ENCODE data around the gene GEN1. TPM values are rescaled to one million over a fixed set of nuclear protein-coding genes. Genes with fewer than 3 reads are reported as not detected.

GEN1 gene
- total and polyA plus RNA-seq, 12 donors = 1.5 to 20.4 (median 4.7) TPM

DNA sequence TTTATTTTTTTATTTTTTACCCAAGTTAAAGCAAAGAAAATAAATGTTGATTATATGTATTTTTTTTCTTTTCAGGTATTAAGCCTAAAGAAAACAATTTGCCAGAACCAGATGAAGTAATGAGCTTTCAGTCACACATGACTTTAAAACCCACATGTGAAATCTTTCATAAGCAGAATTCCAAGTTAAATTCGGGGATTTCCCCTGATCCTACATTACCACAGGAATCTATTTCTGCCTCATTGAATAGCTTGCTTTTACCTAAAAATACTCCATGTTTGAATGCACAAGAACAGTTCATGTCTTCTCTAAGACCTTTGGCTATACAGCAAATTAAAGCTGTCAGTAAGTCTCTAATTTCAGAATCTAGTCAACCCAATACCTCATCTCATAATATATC, 26.6 kb downstream of the GEN1 start:
- Histone ChIP-seq H3K27ac (no peak overlapping the region), H3K4me3 (no peak overlapping the region), H3K4me1 (replicated peaks in 1 of 2) (no peaks in the 10 kb centered on the region), H3K36me3 (replicated peaks in 1 of 2) (no peaks in the 10 kb centered on the region), H3K9me3 (replicated peaks in 1 of 3) (no peaks in the 10 kb centered on the region), H3K27me3 (no peaks in the 10 kb centered on the region)
- intact Hi-C loops (cut with DNase I) = no loop called here
- 92 to 100% (median 95%) methylated on average over 1 of the region's 1 CpG for WGBS, 4 donors
- DNase-seq = no peak
- no peak for TF ChIP-seq POLR2A (IDR thresholded peaks at IDR 0.05)
- TF ChIP-seq, protein P1, sequence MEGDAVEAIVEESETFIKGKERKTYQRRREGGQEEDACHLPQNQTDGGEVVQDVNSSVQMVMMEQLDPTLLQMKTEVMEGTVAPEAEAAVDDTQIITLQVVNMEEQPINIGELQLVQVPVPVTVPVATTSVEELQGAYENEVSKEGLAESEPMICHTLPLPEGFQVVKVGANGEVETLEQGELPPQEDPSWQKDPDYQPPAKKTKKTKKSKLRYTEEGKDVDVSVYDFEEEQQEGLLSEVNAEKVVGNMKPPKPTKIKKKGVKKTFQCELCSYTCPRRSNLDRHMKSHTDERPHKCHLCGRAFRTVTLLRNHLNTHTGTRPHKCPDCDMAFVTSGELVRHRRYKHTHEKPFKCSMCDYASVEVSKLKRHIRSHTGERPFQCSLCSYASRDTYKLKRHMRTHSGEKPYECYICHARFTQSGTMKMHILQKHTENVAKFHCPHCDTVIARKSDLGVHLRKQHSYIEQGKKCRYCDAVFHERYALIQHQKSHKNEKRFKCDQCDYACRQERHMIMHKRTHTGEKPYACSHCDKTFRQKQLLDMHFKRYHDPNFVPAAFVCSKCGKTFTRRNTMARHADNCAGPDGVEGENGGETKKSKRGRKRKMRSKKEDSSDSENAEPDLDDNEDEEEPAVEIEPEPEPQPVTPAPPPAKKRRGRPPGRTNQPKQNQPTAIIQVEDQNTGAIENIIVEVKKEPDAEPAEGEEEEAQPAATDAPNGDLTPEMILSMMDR (IDR thresholded peaks at IDR 0.05) = no peak

GRCh38 chr2:17781482-17781881, 27.5 kb downstream of the GEN1 start:
- no peaks in the 10 kb centered on the region for H3K27me3 ChIP-seq
- H3K36me3 ChIP-seq (replicated peaks in 1 of 2) = no peaks in the 10 kb centered on the region
- no peaks in the 10 kb centered on the region for H3K9me3 ChIP-seq (replicated peaks in 1 of 3)
- no peak overlapping the region for H3K27ac ChIP-seq
- no peaks in the 10 kb centered on the region for H3K4me1 ChIP-seq (replicated peaks in 1 of 2)
- 90 to 96% (median 94%) methylated on average over 1 of the region's 1 CpG for WGBS, 4 donors
- TF ChIP-seq, protein P1 (IDR thresholded peaks at IDR 0.05) = no peak
- TF ChIP-seq POLR2A (IDR thresholded peaks at IDR 0.05) = no peak
- no peak overlapping the region for H3K4me3 ChIP-seq
- no peak for DNase-seq
- intact Hi-C loops (cut with DNase I) = no loop called here

DNA sequence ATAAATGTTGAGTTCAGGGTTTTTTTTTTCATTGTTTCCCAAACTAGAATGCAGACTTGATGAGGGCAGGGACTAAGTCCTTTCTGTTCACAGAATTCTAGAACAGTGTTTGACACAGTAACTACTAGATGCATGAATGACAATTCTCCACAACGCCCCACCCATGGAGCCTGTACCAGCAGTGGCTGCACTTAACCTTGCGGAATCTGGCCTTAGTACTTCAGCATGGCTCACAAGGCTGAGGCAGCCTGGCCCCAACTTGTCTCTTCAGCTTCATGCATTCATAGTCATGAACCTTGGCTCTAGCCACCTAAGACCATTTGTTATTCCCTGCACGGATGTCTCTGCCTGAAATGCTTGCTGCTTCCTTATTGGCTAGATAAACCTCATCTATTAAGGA, 32.8 kb downstream of the GEN1 start:
- no peak for DNase-seq
- Histone ChIP-seq H3K9me3 (replicated peaks in 1 of 3) (no peaks in the 10 kb centered on the region), H3K27ac (no peak overlapping the region), H3K4me3 (no peak overlapping the region), H3K27me3 (no peaks in the 10 kb centered on the region), H3K4me1 (replicated peaks in 1 of 2) (no peaks in the 10 kb centered on the region), H3K36me3 (replicated peaks in 1 of 2) (no peaks in the 10 kb centered on the region)
- TF ChIP-seq, protein P1 (IDR thresholded peaks at IDR 0.05) = no peak
- no peak for TF ChIP-seq POLR2A (IDR thresholded peaks at IDR 0.05)
- 70 to 82% (median 76%) methylated on average over 3 of the region's 3 CpGs for WGBS, 4 donors
- intact Hi-C loops (cut with DNase I) = no loop called here

GRCh38 chr2:17788773-17789172, 34.8 kb downstream of the GEN1 start:
- H3K4me1 ChIP-seq (replicated peaks in 1 of 2) = no peaks in the 10 kb centered on the region
- no peaks in the 10 kb centered on the region for H3K36me3 ChIP-seq (replicated peaks in 1 of 2)
- no peaks in the 10 kb centered on the region for H3K27me3 ChIP-seq
- H3K4me3 ChIP-seq = no peak overlapping the region
- no peak for TF ChIP-seq POLR2A (IDR thresholded peaks at IDR 0.05)
- TF ChIP-seq, protein P1 (IDR thresholded peaks at IDR 0.05) = no peak
- intact Hi-C loops (cut with DNase I) = no loop called here
- no peak overlapping the region for H3K27ac ChIP-seq
- H3K9me3 ChIP-seq (replicated peaks in 1 of 3) = no peaks in the 10 kb centered on the region
- WGBS, 4 donors = 47 to 67% (median 62%) methylated on average over 3 to 4 of the region's 4 CpGs
- no peak for DNase-seq
